WERI-Rb-1 (cell line): ENCODE measurements around the gene NCOA7.
"Not testable (repeated sequence)": the region's sequence is repeated elsewhere in the genome, so short reads cannot be mapped to it uniquely, and the experiment has no call there.

Experiments used
- DNase-seq: peaks from one replicate; pipeline ENCODE4 v3.0.0-alpha.2; 2020
- H3K27ac ChIP-seq: fragments of 250-450 bp; sonication (Bioruptor Pico); 2 replicates; pipeline ENCODE4 v1.5.1; 2020; ENCODE audit warnings: mild to moderate bottlenecking, moderate library complexity
- H3K27me3 ChIP-seq: fragments of 250-450 bp; sonication (Bioruptor Pico); 2 replicates; pipeline ENCODE4 v1.5.1; 2021; ENCODE audit warnings: mild to moderate bottlenecking, low read depth, moderate library complexity; ENCODE audit not compliant: insufficient read depth, severe bottlenecking
- H3K36me3 ChIP-seq: fragments of 250-450 bp; sonication (Bioruptor Pico); 2 replicates; pipeline ENCODE4 v1.5.1; 2020; ENCODE audit warnings: mild to moderate bottlenecking, moderate library complexity
- H3K4me3 ChIP-seq: 2 replicates; pipeline ENCODE4 v1.5.1; 2011; ENCODE audit warnings: low read depth, mild to moderate bottlenecking, control low read depth, low read length
- H3K9me3 ChIP-seq: fragments of 250-450 bp; sonication (Bioruptor Pico); 2 replicates; pipeline ENCODE4 v1.5.1; 2021; ENCODE audit warnings: mild to moderate bottlenecking, moderate library complexity; ENCODE audit not compliant: severe bottlenecking
- CTCF ChIP-seq: IDR thresholded peaks from 2 replicates; pipeline ENCODE4 v1.5.1; 2011; ENCODE audit warnings: low read depth, mild to moderate bottlenecking, control low read depth, inconsistent platforms, low read length

Gene NCOA7

GRCh38 chr6:125930765-125931418, 140.1 kb downstream of the NCOA7 start:
- no peaks in the 10 kb centered on the region for H3K27me3 ChIP-seq
- no peak for DNase-seq
- no peaks in the 10 kb centered on the region for H3K36me3 ChIP-seq
- no peak overlapping the region for H3K27ac ChIP-seq
- no peaks in the 10 kb centered on the region for H3K9me3 ChIP-seq
- TF ChIP-seq CTCF, result no peak
- no peak overlapping the region for H3K4me3 ChIP-seq

GRCh38 chr6:125931733-125932450, 141.1 kb downstream of the NCOA7 start:
- no peak for DNase-seq
- H3K9me3 ChIP-seq, result no peaks in the 10 kb centered on the region
- H3K27ac ChIP-seq, result no peak overlapping the region
- no peak overlapping the region for H3K4me3 ChIP-seq
- TF ChIP-seq CTCF, result no peak
- H3K36me3 ChIP-seq, result no peaks in the 10 kb centered on the region
- H3K27me3 ChIP-seq, result no peaks in the 10 kb centered on the region

GRCh38 chr6:125932451-125932795, 141.7 kb downstream of the NCOA7 start:
- Histone ChIP-seq H3K4me3 (no peak overlapping the region), H3K36me3 (no peaks in the 10 kb centered on the region), H3K9me3 (no peaks in the 10 kb centered on the region), H3K27me3 (no peaks in the 10 kb centered on the region), H3K27ac (no peak overlapping the region)
- TF ChIP-seq CTCF, result no peak
- no peak for DNase-seq

GRCh38 chr6:125935520-125935919, 144.8 kb downstream of the NCOA7 start:
- not testable (repeated sequence) for H3K9me3 ChIP-seq, H3K36me3 ChIP-seq, H3K4me3 ChIP-seq

GRCh38 chr6:125939026-125939425, 148.3 kb downstream of the NCOA7 start:
- DNase-seq, result no peak
- no peak for TF ChIP-seq CTCF
- Histone ChIP-seq H3K27me3 (no peaks in the 10 kb centered on the region), H3K9me3 (no peaks in the 10 kb centered on the region), H3K36me3 (no peaks in the 10 kb centered on the region), H3K4me3 (no peak overlapping the region), H3K27ac (no peak overlapping the region)

More at GRCh38 chr6:125935520-125935919, 144.8 kb downstream of the NCOA7 start:
- H3K27ac ChIP-seq, H3K27me3 ChIP-seq, DNase-seq: not testable (repeated sequence)

- no peaks in the 10 kb centered on the region for H3K36me3 ChIP-seq
- no peaks in the 10 kb centered on the region for H3K27me3 ChIP-seq
- no peak for TF ChIP-seq CTCF
- H3K27ac ChIP-seq, result no peak overlapping the region
- no peak for DNase-seq
- no peaks in the 10 kb centered on the region for H3K9me3 ChIP-seq
- no peak overlapping the region for H3K4me3 ChIP-seq
Measured at GRCh38 chr6:125939791-125940190, 149.0 kb downstream of the NCOA7 start.
